Panc1 (cell line): ENCODE data around the gene DAB2IP. TPM values are rescaled to one million over a fixed set of nuclear protein-coding genes. Genes with fewer than 3 reads are reported as not detected.

Experiments
- ATAC-seq: fragments of 200-7000 bp; cut with Tn5 transposase; 2 replicates; pipeline ENCODE4 v1.9.1; 2020; ENCODE audit warnings: mild to moderate bottlenecking, moderate library complexity
- BruUV-seq: library from RNA; stranded (reverse); fragments of 400-500 nt; replicated peaks from 2 replicates; lab custom pipeline; 2021; lab: Mats Ljungman, UMichigan
- CTCF ChIA-PET: fragments of 300-600 bp; sonication (Branson Sonifier 250); formaldehyde crosslinking; loops from one replicate; lab custom pipeline; 2022; ENCODE audit warnings: antibody characterized with exemption; lab: Charles Lee
- POLR2A ChIA-PET: fragments of 300-600 bp; sonication (Branson Sonifier 250); formaldehyde crosslinking; loops from one replicate; lab custom pipeline; 2022; ENCODE audit warnings: antibody characterized with exemption; lab: Charles Lee
- DNase-seq: peaks from one replicate; pipeline ENCODE4 v3.0.0-alpha.2; 2010; ENCODE audit warnings: low read depth, low spot score
- H3K27ac ChIP-seq: 2 replicates; pipeline ENCODE4 v1.5.1; 2011; ENCODE audit warnings: mild to moderate bottlenecking, low read length, inconsistent platforms
- H3K27me3 ChIP-seq: fragments of 200-500 bp; sonication (Bioruptor generic); 2 replicates; pipeline ENCODE4 v1.6.0; 2014; ENCODE audit warnings: low read length, inconsistent platforms; ENCODE audit not compliant: control insufficient read depth, insufficient read depth
- H3K36me3 ChIP-seq: fragments of 200-500 bp; sonication (Bioruptor generic); 2 replicates; pipeline ENCODE4 v1.5.1; 2014; ENCODE audit warnings: inconsistent platforms, mild to moderate bottlenecking, low read length, moderate library complexity; ENCODE audit not compliant: control insufficient read depth, insufficient read depth
- H3K4me1 ChIP-seq: 2 replicates; pipeline ENCODE4 v1.5.1; 2011; ENCODE audit warnings: inconsistent platforms, mild to moderate bottlenecking, low read length, moderate library complexity; ENCODE audit not compliant: control insufficient read depth, insufficient read depth
- H3K4me3 ChIP-seq, 2 experiments: 2 replicates each; pipeline ENCODE4 v1.5.1; 2011 to 2012; ENCODE audit warnings: low read depth in 2 of 2, low read length in 2 of 2, mild to moderate bottlenecking in 2 of 2, inconsistent platforms in 1 of 2, moderate library complexity in 1 of 2
- H3K9me3 ChIP-seq: fragments of 200-500 bp; sonication (Bioruptor generic); 2 replicates; pipeline ENCODE4 v1.5.1; 2014; ENCODE audit warnings: low read depth, mild to moderate bottlenecking, inconsistent platforms, low read length, moderate library complexity; ENCODE audit not compliant: control insufficient read depth, insufficient read depth
- POLR2AphosphoS5 ChIP-seq: IDR thresholded peaks from 2 replicates; pipeline ENCODE4 v1.6.1; 2012; ENCODE audit warnings: mild to moderate bottlenecking, low read depth, low read length, moderate library complexity
- SIN3A ChIP-seq: IDR thresholded peaks from 2 replicates; pipeline ENCODE4 v1.6.1; 2012; ENCODE audit warnings: low read depth, mild to moderate bottlenecking, low read length, moderate library complexity, borderline replicate concordance; ENCODE audit not compliant: insufficient read depth
- TCF7L2 ChIP-seq: IDR thresholded peaks from 2 replicates; pipeline ENCODE4 v1.6.1; 2011; ENCODE audit warnings: mild to moderate bottlenecking, low read depth, low read length, inconsistent platforms
- in situ Hi-C: cut with HindIII; loops from 2 replicates; pipeline ENCODE4 v1.10.0; 2016; ENCODE audit warnings: low sequenced_read_pairs, low pct_unique_long_range_greater_than_20kb
- intact Hi-C: fragments of 100-400 bp; cut with micrococcal nuclease; formaldehyde crosslinking; loops from one replicate; pipeline ENCODE4 v1.10.0; 2022; ENCODE audit not compliant: unreplicated experiment
- total RNA-seq: library from RNA; stranded (reverse); gene quantifications from one replicate; pipeline ENCODE4 v1.2.1, GENCODE V29; 2021; ENCODE audit not compliant: unreplicated experiment
- TF ChIP-seq, protein P1 (sequence below): fragments of 450-650 bp; IDR thresholded peaks from 2 replicates; pipeline ENCODE4 v1.5.1; 2017; ENCODE audit warnings: mild to moderate bottlenecking
- TF ChIP-seq, protein P2 (sequence below), 2 experiments: IDR thresholded peaks; 2 replicates each; pipeline ENCODE4 v1.6.1; 2011 to 2012; ENCODE audit warnings: low read depth in 2 of 2, control low read depth in 1 of 2, low read length in 1 of 2, mild to moderate bottlenecking in 1 of 2, moderate library complexity in 1 of 2; ENCODE audit not compliant: insufficient read depth in 1 of 2

DAB2IP gene
- total RNA-seq, 1 experiment from 2014 or later, result 18.4 TPM

DNA sequence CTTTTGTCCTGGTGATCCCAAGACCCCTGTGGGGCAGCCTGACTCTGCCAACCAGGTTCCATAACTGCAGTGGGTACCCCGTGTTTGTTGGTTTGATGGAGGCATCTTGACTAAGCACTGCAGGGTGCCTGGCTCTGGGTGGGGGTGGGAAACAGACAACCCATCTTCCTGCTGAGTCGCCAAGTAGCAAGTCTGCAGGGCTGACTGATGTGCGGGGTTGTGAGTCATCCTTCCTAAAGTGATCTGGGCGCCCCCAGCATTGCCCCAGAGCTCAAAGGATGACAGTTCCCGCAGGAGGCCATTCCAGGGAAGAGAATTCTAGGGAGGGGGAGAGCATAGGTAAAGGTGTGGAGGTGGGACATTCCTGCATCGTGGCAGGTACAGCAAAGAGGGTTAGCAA is 23.5 kb downstream of the DAB2IP start:
- CTCF ChIA-PET, result no interaction called here
- Histone ChIP-seq H3K36me3 (no peaks in the 10 kb centered on the region), H3K27me3 (no peaks in the 10 kb centered on the region), H3K4me3 (no peak overlapping the region), H3K4me1 (no peaks in the 10 kb centered on the region), H3K27ac (no peak overlapping the region), H3K9me3 (no peaks in the 10 kb centered on the region)
- intact Hi-C loops, result no loop called here
- ATAC-seq (no peak), DNase-seq (no peak)
- TF ChIP-seq TCF7L2 (no peak), POLR2AphosphoS5 (no peak), SIN3A (no peak)
- TF ChIP-seq, protein P1, sequence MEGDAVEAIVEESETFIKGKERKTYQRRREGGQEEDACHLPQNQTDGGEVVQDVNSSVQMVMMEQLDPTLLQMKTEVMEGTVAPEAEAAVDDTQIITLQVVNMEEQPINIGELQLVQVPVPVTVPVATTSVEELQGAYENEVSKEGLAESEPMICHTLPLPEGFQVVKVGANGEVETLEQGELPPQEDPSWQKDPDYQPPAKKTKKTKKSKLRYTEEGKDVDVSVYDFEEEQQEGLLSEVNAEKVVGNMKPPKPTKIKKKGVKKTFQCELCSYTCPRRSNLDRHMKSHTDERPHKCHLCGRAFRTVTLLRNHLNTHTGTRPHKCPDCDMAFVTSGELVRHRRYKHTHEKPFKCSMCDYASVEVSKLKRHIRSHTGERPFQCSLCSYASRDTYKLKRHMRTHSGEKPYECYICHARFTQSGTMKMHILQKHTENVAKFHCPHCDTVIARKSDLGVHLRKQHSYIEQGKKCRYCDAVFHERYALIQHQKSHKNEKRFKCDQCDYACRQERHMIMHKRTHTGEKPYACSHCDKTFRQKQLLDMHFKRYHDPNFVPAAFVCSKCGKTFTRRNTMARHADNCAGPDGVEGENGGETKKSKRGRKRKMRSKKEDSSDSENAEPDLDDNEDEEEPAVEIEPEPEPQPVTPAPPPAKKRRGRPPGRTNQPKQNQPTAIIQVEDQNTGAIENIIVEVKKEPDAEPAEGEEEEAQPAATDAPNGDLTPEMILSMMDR, result no peak
- TF ChIP-seq, protein P2, sequence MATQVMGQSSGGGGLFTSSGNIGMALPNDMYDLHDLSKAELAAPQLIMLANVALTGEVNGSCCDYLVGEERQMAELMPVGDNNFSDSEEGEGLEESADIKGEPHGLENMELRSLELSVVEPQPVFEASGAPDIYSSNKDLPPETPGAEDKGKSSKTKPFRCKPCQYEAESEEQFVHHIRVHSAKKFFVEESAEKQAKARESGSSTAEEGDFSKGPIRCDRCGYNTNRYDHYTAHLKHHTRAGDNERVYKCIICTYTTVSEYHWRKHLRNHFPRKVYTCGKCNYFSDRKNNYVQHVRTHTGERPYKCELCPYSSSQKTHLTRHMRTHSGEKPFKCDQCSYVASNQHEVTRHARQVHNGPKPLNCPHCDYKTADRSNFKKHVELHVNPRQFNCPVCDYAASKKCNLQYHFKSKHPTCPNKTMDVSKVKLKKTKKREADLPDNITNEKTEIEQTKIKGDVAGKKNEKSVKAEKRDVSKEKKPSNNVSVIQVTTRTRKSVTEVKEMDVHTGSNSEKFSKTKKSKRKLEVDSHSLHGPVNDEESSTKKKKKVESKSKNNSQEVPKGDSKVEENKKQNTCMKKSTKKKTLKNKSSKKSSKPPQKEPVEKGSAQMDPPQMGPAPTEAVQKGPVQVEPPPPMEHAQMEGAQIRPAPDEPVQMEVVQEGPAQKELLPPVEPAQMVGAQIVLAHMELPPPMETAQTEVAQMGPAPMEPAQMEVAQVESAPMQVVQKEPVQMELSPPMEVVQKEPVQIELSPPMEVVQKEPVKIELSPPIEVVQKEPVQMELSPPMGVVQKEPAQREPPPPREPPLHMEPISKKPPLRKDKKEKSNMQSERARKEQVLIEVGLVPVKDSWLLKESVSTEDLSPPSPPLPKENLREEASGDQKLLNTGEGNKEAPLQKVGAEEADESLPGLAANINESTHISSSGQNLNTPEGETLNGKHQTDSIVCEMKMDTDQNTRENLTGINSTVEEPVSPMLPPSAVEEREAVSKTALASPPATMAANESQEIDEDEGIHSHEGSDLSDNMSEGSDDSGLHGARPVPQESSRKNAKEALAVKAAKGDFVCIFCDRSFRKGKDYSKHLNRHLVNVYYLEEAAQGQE (IDR thresholded peaks at IDR 0.05; ENCODE audit: insufficient read depth in 1 of 2, low read depth in 2 of 2, low read length in 1 of 2), result no peak
- no TSS peak for BruUV-seq
- POLR2A ChIA-PET, result no interaction called here
- in situ Hi-C loops, result no loop called here

DNA sequence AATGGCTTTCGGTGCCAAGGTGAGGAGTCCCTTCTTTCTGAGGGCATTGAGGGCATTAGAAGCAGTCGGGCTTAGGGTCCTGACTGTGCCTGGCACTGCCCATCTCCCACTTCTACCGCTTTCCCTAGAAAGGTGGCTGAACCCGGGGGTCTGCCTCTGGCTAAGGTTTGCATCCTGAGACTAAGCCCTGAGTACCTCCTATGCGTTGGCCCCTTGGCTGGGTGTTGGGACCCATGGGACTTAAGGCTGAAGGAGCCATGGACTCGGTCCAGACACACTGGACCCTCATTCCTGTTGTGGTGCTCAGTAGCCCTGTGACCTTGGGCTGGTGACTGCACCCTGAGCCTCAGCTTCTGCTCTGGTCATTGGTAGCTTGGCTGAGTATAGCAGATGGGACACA is 23.9 kb downstream of the DAB2IP start:
- Histone ChIP-seq H3K9me3 (no peaks in the 10 kb centered on the region), H3K27me3 (no peaks in the 10 kb centered on the region), H3K4me1 (no peaks in the 10 kb centered on the region), H3K4me3 (no peak overlapping the region), H3K27ac (no peak overlapping the region), H3K36me3 (no peaks in the 10 kb centered on the region)
- DNase-seq (no peak), ATAC-seq (no peak)
- in situ Hi-C loops, result no loop called here
- intact Hi-C loops, result no loop called here
- TF ChIP-seq, protein P2 (IDR thresholded peaks at IDR 0.05; ENCODE audit: insufficient read depth in 1 of 2, low read depth in 2 of 2, low read length in 1 of 2), result no peak
- TF ChIP-seq SIN3A (no peak), TCF7L2 (no peak), POLR2AphosphoS5 (no peak)
- TF ChIP-seq, protein P1, result no peak
- POLR2A ChIA-PET, result no interaction called here
- CTCF ChIA-PET, result no interaction called here
- BruUV-seq, result no TSS peak
